H1 (cell line): ENCODE results near the gene ARHGEF4. TPM values are rescaled to one million over a fixed set of nuclear protein-coding genes. Genes with fewer than 3 reads are reported as not detected.

ENCODE experiments used
- CTCF ChIA-PET: fragments of 300-600 bp; sonication (Branson Sonifier 250); formaldehyde crosslinking; loops from one replicate; lab custom pipeline; 2021; ENCODE audit not compliant: partially characterized antibody; lab: Charles Lee
- POLR2A ChIA-PET: fragments of 300-600 bp; sonication (Branson Sonifier 250); formaldehyde crosslinking; loops from one replicate; lab custom pipeline; 2021; ENCODE audit warnings: inconsistent platforms; ENCODE audit not compliant: partially characterized antibody; lab: Charles Lee
- DNase-seq, 2 experiments: peaks; one replicate each; pipeline versions ENCODE4 v3.0.0 to v3.0.0-alpha.2; 2010 to 2022; ENCODE audit warnings: low spot score in 2 of 2, low read depth in 1 of 2, mixed read lengths in 1 of 2
- FAIRE-seq: peaks from 2 replicates; lab custom pipeline; 2011; peaks lifted over from hg19 to GRCh38; lab: Jason Lieb, UNC
- H2AFZ ChIP-seq: 2 replicates; pipeline ENCODE4 v1.8.1; 2012; ENCODE audit warnings: low read length, inconsistent platforms
- H2AK5ac ChIP-seq: 2 replicates; pipeline ENCODE4 v1.6.1; 2013; ENCODE audit warnings: low read depth, low read length
- H2BK120ac ChIP-seq: replicated peaks from 2 replicates; pipeline ENCODE3; 2013; ENCODE audit warnings: low read depth, low read length, inconsistent platforms
- H2BK12ac ChIP-seq: 2 replicates; pipeline ENCODE4 v1.6.1; 2013; ENCODE audit warnings: low read depth, low read length
- H2BK15ac ChIP-seq: 2 replicates; pipeline ENCODE4 v1.6.1; 2013; ENCODE audit warnings: low read length
- H2BK20ac ChIP-seq: 2 replicates; pipeline ENCODE4 v1.6.1; 2013; ENCODE audit warnings: low read length
- H2BK5ac ChIP-seq: 2 replicates; pipeline ENCODE4 v1.6.1; 2013; ENCODE audit warnings: low read depth, low read length
- H3K14ac ChIP-seq: 2 replicates; pipeline ENCODE4 v1.6.1; 2013; ENCODE audit warnings: inconsistent platforms; ENCODE audit not compliant: insufficient read length
- H3K18ac ChIP-seq: 2 replicates; pipeline ENCODE4 v1.6.1; 2013; ENCODE audit warnings: low read length; ENCODE audit errors: extremely low read depth
- H3K23ac ChIP-seq: 2 replicates; pipeline ENCODE4 v1.6.1; 2013; ENCODE audit warnings: inconsistent platforms; ENCODE audit not compliant: insufficient read length
- H3K23me2 ChIP-seq: 2 replicates; pipeline ENCODE4 v1.6.1; 2013; ENCODE audit warnings: low read depth, low read length
- H3K27ac ChIP-seq: 2 replicates; pipeline ENCODE4 v1.6.1; 2011; ENCODE audit warnings: low read depth, low read length, inconsistent platforms
- H3K27me3 ChIP-seq, 4 experiments: replicated peaks in 1 of 4; 1 replicate in 1 of 4; 2 replicates in 3 of 4; pipeline versions ENCODE4 v1.6.1 to v1.8.1; 2011 to 2013; ENCODE audit warnings: low read length in 3 of 4, mild to moderate bottlenecking in 3 of 4, inconsistent platforms in 2 of 4, mixed read lengths in 2 of 4, moderate library complexity in 1 of 4; ENCODE audit not compliant: control insufficient read depth in 3 of 4, insufficient read depth in 3 of 4; ENCODE audit errors: extremely low read depth in 1 of 4
- H3K36me3 ChIP-seq, 4 experiments: 2 replicates each; pipeline versions ENCODE4 v1.6.1 to v1.8.1; 2011 to 2013; ENCODE audit warnings: mild to moderate bottlenecking in 4 of 4, low read length in 3 of 4, moderate library complexity in 2 of 4, control low read depth in 1 of 4, inconsistent platforms in 1 of 4; ENCODE audit not compliant: insufficient read depth in 4 of 4, control insufficient read depth in 2 of 4
- H3K4ac ChIP-seq: replicated peaks from 2 replicates; pipeline ENCODE3; 2013; ENCODE audit warnings: low read length, low read depth, mixed read lengths, inconsistent platforms; ENCODE audit not compliant: insufficient read length
- H3K4me1 ChIP-seq, 4 experiments: replicated peaks in 1 of 4; 1 replicate in 1 of 4; 2 replicates in 3 of 4; pipeline versions ENCODE4 v1.6.1 to v1.8.1; 2011 to 2013; ENCODE audit warnings: low read length in 3 of 4, inconsistent platforms in 2 of 4, mixed read lengths in 1 of 4; ENCODE audit not compliant: insufficient read depth in 4 of 4, control insufficient read depth in 3 of 4
- H3K4me2 ChIP-seq, 2 experiments: 2 replicates each; pipeline versions ENCODE4 v1.6.1 to v1.8.1; 2011 to 2013; ENCODE audit warnings: low read depth in 2 of 2, low read length in 2 of 2, control low read depth in 1 of 2, inconsistent platforms in 1 of 2, mild to moderate bottlenecking in 1 of 2; ENCODE audit not compliant: insufficient read depth in 1 of 2
- H3K4me3 ChIP-seq, 4 experiments: fragments of 200-600, 300-600 bp in 1 of 4; sonication (generic), shearing (Covaris generic), sonication (Bioruptor Twin) in 1 of 4; 2 replicates each; pipeline versions ENCODE4 v1.5.1 to v1.8.1; 2011 to 2016; ENCODE audit warnings: low read length in 4 of 4, low read depth in 3 of 4, control low read depth in 2 of 4, inconsistent platforms in 2 of 4, mild to moderate bottlenecking in 2 of 4, mixed read lengths in 1 of 4, moderate library complexity in 1 of 4; ENCODE audit not compliant: insufficient read depth in 2 of 4; ENCODE audit errors: extremely low read depth in 1 of 4
- H3K56ac ChIP-seq: replicated peaks from 2 replicates; pipeline ENCODE3; 2013; ENCODE audit warnings: low read depth, mild to moderate bottlenecking, mixed read lengths, low read length, inconsistent platforms; ENCODE audit not compliant: insufficient read length
- H3K79me1 ChIP-seq: 2 replicates; pipeline ENCODE4 v1.6.1; 2013; ENCODE audit warnings: low read depth, low read length, control low read depth
- H3K79me2 ChIP-seq, 2 experiments: 2 replicates each; pipeline versions ENCODE4 v1.6.1 to v1.8.1; 2012 to 2013; ENCODE audit warnings: low read length in 2 of 2, mild to moderate bottlenecking in 2 of 2, inconsistent platforms in 1 of 2; ENCODE audit not compliant: insufficient read depth in 2 of 2, control insufficient read depth in 1 of 2
- H3K9ac ChIP-seq, 4 experiments: replicated peaks in 1 of 4; 1 replicate in 1 of 4; 2 replicates in 3 of 4; pipeline versions ENCODE4 v1.6.1 to v1.8.1; 2011 to 2013; ENCODE audit warnings: low read depth in 3 of 4, low read length in 3 of 4, control low read depth in 2 of 4, mild to moderate bottlenecking in 2 of 4, moderate library complexity in 2 of 4, inconsistent platforms in 1 of 4; ENCODE audit errors: extremely low read depth in 1 of 4
- H3K9me3 ChIP-seq, 2 experiments: 2 replicates each; pipeline versions ENCODE4 v1.6.1 to v1.8.1; 2012 to 2013; ENCODE audit warnings: mild to moderate bottlenecking in 2 of 2, moderate library complexity in 2 of 2, control low read depth in 1 of 2, inconsistent platforms in 1 of 2, low read depth in 1 of 2, low read length in 1 of 2, mixed read lengths in 1 of 2; ENCODE audit not compliant: insufficient read depth in 2 of 2
- H4K20me1 ChIP-seq, 2 experiments: replicated peaks in 1 of 2; 2 replicates each; pipeline versions ENCODE3 to v1.8.1; 2011 to 2013; ENCODE audit warnings: inconsistent platforms in 2 of 2, low read length in 2 of 2, mild to moderate bottlenecking in 1 of 2; ENCODE audit not compliant: insufficient read depth in 2 of 2, control insufficient read depth in 1 of 2
- H4K5ac ChIP-seq: 2 replicates; pipeline ENCODE4 v1.6.1; 2013; ENCODE audit warnings: low read length, low read depth, mixed read lengths, inconsistent platforms; ENCODE audit not compliant: insufficient read length
- H4K8ac ChIP-seq: 2 replicates; pipeline ENCODE4 v1.8.0; 2013; ENCODE audit warnings: mild to moderate bottlenecking, moderate library complexity, low read length, inconsistent platforms; ENCODE audit not compliant: insufficient read depth; ENCODE audit errors: extremely low read depth
- H4K91ac ChIP-seq: replicated peaks from 2 replicates; pipeline ENCODE3; 2013; ENCODE audit warnings: low read length, mixed read lengths, inconsistent platforms; ENCODE audit not compliant: insufficient read length
- BACH1 ChIP-seq: IDR thresholded peaks from 2 replicates; pipeline ENCODE4 v1.6.1; 2012; ENCODE audit warnings: low read length, improper control_type of control experiment
- CTBP2 ChIP-seq: IDR thresholded peaks from 2 replicates; pipeline ENCODE4 v1.7.0; 2011; ENCODE audit warnings: borderline replicate concordance, mild to moderate bottlenecking, moderate library complexity, mixed read lengths, low read length; ENCODE audit not compliant: insufficient read depth, insufficient read length
- KDM5A ChIP-seq: fragments of 200-600 bp; IDR thresholded peaks from 2 replicates; pipeline ENCODE4 v1.7.1; 2012; ENCODE audit warnings: mild to moderate bottlenecking, low read length, inconsistent platforms, mixed read lengths
- RAD21 ChIP-seq, 2 experiments: IDR thresholded peaks in 1 of 2; conservative IDR thresholded peaks in 1 of 2; 2 replicates each; pipeline ENCODE4 v1.6.1; 2011; ENCODE audit warnings: low read depth in 2 of 2, low read length in 2 of 2, improper control_type of control experiment in 1 of 2, inconsistent platforms in 1 of 2, mild to moderate bottlenecking in 1 of 2, moderate library complexity in 1 of 2
- RBBP5 ChIP-seq: IDR thresholded peaks from 2 replicates; pipeline ENCODE4 v1.7.1; 2012; ENCODE audit warnings: low read depth, mild to moderate bottlenecking, inconsistent platforms, low read length, moderate library complexity, borderline replicate concordance
- RXRA ChIP-seq: IDR thresholded peaks from 2 replicates; pipeline ENCODE4 v1.6.1; 2011; ENCODE audit warnings: low read depth, mild to moderate bottlenecking, low read length, moderate library complexity; ENCODE audit not compliant: insufficient read depth
- USF2 ChIP-seq: IDR thresholded peaks from 2 replicates; pipeline ENCODE4 v1.6.1; 2011; ENCODE audit warnings: low read length, improper control_type of control experiment
- WGBS, 2 experiments: shearing (Covaris generic) in 1 of 2; methylation state at CpG; one replicate each; pipeline versions ENCODE4 v1.1.6 to v1.1.7; 2013 to 2015; ENCODE audit warnings: low lambda C conversion rate in 2 of 2, mixed read lengths in 2 of 2, inconsistent platforms in 1 of 2, low coverage in 1 of 2, missing lambda C conversion rate in 1 of 2; ENCODE audit not compliant: insufficient replicate concordance in 2 of 2, insufficient coverage in 1 of 2, insufficient read length in 1 of 2; ENCODE audit errors: extremely low coverage in 1 of 2, missing lambda C conversion rate in 1 of 2; 5-methylcytosine and 5-hydroxymethylcytosine counted together
- polyA plus RNA-seq, 7 experiments: library from polyadenylated mRNA; depleted of rRNA in 3 of 7; stranded (reverse) in 5 of 7; unstranded in 2 of 7; fragments of >200 nt in 5 of 7; fragments of 200-250 nt in 2 of 7; gene quantifications; 1 replicate in 5 of 7; 2 replicates in 1 of 7; 4 replicates in 1 of 7; pipeline versions ENCODE4 v1.2.1 to v1.2.3, GENCODE V29; 2011 to 2013; ENCODE audit warnings: missing spikeins in 2 of 7, mixed read lengths in 2 of 7
- total RNA-seq: library from RNA; stranded (reverse); fragmentation: NEBNext Ultra II Directional; extraction: Animal tissue kit (Norgen Biotek cat#: 25700); gene quantifications from 2 replicates; pipeline ENCODE4 v1.2.1, GENCODE V29; 2021

The ARHGEF4 gene
- total and polyA plus RNA-seq, 2 of the 8 experiments (the other 6 are each of a cell fraction or from before 2014, with no cell fraction given): 10.6 to 14.6 TPM

- Histone ChIP-seq H4K91ac (no peak overlapping the region), H4K20me1 (no peaks in the 10 kb centered on the region), H3K27me3 (peaks cover 1 to 22% (median 17%) of the 10 kb centered on the region in 4 experiments; a peak in 6 of 7 replicates), H2AK5ac (no peak overlapping the region), H3K23me2 (peaks cover 10% of the 10 kb centered on the region; the same call in 1 of the 2 replicates), H3K9me3 (no peaks in the 10 kb centered on the region), H3K4ac (no peak overlapping the region), H3K9ac (no peak overlapping the region), H2BK5ac (no peak overlapping the region), H3K4me2 (no peak overlapping the region), H2BK15ac (no peak overlapping the region), H2BK120ac (no peak overlapping the region), H3K56ac (no peak overlapping the region), H3K27ac (no peak overlapping the region), H3K79me1 (no peaks in the 10 kb centered on the region), H4K5ac (no peak overlapping the region), H2BK12ac (no peak overlapping the region), H3K14ac (no peak overlapping the region), H3K4me1 (peaks cover 0 to 7% (median 3%) of the 10 kb centered on the region in 4 experiments; a peak in 6 of 7 replicates), H2AFZ (no peak overlapping the region), H3K18ac (no peak overlapping the region), H4K8ac (no peak overlapping the region), H3K4me3 (no peak overlapping the region), H3K36me3 (no peaks in the 10 kb centered on the region; a peak in 1 of 8 replicates), H3K23ac (no peak overlapping the region), H2BK20ac (no peak overlapping the region), H3K79me2 (no peaks in the 10 kb centered on the region)
- DNase-seq: no peak
- ChIA-PET POLR2A (no interaction called here), CTCF (interaction anchor here (1.5 to 1.6 kb wide), 2 partner anchors 10 to 12 kb away, joined by 3 to 4 read pairs; no protein-coding TSS in a partner anchor)
- WGBS, 2 experiments: 95% methylated on average over 9 of the region's 9 CpGs; no CpG with 5 or more reads in 1 of the 2 experiments
- FAIRE-seq: no peak
- no peak for TF ChIP-seq RAD21 (IDR thresholded peaks at IDR 0.05 in 1 of 2, conservative IDR thresholded peaks at IDR 0.05 in 1 of 2; ENCODE audit: low read depth in 2 of 2, low read length in 2 of 2)
- no peak for TF ChIP-seq RXRA
- no peak for TF ChIP-seq CTBP2
- no peak for TF ChIP-seq KDM5A
- no peak for TF ChIP-seq RBBP5
- TF ChIP-seq BACH1: no peak
- TF ChIP-seq USF2: no peak
Measured at GRCh38 chr2:131039101-131039440, 202.4 kb downstream of the ARHGEF4 start.
